ENCODE data around the gene GBP5.
"Not testable (repeated sequence)": the region's sequence is repeated elsewhere in the genome, so short reads cannot be mapped to it uniquely, and the experiment has no call there.

The GBP5 gene

DNA sequence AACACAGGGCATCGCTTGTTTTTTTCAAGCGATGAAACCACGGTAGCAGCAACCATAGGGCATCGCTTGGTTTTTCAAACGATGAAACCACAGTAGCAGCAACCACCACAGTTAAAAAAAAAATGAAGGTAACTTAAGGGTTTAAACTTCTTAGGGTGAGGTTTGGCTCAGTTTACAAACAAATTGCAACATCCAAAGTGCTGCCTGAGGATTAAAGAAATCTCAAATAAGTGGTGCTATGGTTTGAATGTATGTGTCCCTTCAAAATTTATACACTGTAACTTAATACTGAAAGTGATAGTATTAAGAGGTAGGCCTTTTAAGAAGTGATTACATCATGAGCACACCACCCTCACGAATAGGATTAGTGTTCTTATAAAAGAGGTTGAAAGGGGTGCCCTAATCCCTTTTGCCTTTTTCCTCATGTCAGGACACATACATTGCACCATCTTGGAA, 6.4 kb upstream of the GBP5 start:
- DNase-seq, result no peak

- no peak for DNase-seq
Measured at GRCh38 chr1:89277725-89278124, 5.1 kb upstream of the GBP5 start.

DNA sequence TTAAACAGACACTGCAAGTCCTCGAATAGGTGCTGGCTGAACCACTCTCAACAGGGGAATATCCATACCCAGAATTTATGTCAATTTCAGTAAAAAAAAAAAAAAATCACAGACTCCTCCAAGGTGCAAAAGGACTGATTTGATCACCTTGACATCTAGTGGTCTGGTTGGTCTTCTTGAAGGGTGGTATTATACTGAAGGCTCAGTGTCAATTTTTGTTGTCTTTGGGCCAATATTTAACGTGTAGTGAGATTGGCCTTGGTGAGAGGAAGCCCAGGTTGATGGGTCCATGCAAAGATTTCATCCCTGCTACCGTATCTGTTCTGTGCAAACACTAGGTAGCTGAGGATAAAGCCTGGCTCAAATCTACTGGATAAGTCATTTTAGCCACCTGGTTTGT, 4.0 kb upstream of the GBP5 start:
- no peak for DNase-seq

DNA sequence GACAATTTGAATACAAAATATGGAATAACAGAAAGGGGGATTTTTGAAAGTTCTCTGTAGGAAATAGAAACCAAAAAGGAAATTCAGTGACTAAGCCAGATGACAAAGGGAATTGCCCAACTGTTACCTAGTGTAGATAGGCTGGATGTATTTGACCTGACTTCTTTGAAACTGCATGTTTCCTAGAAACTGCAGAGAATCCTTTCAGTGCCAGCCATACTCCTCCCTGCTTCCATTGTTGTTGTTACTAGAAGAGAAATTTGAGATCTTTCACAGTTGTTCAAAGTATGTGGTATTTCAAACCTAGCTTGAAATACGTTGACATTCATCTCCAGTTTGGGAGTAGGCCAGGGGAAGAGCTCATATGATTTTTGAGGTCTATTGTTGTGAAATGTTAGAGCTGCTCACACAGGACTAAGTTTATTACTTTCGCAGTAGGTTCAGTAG, 1.8 kb upstream of the GBP5 start:
- no peak for DNase-seq

DNA sequence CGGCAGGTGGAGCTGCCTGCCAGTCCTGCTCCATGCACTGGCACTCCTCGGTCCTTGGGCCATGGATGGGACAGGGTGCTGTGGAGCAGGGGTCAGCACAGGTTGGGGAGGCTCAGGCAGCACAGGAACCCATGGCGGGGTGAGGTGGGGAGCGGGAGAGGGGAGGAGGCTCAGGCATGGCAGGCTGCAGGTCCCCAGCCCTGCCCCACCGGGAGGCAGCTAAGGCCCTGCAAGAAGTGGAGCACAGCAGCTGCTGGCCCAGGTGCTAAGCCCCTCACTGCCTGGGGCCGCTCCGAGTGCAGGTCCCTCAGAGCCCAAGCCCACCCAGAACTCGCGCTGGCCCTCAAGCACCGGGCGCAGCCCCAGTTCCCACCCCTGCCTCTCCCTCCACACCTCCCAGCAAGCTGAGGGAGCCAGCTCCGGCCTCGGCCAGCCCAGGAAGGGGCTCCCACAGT, 691 bp upstream of the GBP5 start:
- DNase-seq, result no peak

DNA sequence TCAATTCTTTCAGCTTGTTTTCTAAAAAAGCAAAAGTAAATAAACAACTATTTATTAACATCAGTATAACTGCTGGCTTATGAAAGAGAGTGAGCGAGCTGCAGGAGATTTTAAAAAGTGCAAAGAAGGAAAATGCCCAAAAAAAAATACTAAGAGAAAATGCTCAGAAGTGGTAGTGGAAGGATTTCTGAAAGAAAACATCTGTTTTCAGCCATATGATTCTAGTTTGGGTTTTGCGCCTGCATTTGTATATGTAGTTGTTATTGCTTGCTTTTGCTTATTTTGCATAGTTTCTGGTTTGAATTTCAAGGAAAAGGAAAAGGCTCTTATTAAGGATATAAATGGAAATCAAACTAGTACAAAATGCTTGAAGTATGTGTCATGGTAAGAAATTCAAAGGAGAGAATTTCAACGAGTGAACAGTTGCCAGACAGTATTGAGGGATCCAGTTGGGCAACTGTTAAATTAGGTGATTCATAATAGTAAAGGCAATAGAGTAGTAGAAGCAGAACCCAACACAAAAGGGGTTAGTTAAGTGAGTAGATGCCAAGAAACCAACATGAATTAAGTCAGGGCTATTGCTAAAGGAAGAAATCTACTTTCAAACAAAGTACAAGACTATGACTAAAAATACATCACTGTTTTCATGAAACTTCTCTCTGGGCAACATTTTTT, 1.2 kb downstream of the GBP5 start:
- no peak for DNase-seq

DNA sequence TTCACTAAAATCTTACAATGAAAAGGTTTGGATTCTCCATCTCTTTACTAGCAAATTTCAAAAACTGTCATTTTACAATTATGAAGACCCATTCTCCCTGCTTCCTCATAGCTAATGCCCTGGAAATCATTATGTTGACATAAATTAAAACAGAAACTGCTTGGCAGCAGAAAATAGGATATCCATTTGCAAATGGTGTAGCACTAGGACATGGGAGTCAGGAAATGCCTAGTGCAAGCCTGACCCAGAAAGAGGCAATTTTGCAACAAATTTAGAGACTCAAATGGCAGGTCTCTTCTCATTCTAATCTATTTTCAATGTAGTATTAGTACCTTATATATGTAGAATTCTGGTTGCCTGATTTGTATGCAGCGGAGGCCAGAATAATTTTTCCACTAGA, 2.2 kb downstream of the GBP5 start:
- DNase-seq, result no peak

DNA sequence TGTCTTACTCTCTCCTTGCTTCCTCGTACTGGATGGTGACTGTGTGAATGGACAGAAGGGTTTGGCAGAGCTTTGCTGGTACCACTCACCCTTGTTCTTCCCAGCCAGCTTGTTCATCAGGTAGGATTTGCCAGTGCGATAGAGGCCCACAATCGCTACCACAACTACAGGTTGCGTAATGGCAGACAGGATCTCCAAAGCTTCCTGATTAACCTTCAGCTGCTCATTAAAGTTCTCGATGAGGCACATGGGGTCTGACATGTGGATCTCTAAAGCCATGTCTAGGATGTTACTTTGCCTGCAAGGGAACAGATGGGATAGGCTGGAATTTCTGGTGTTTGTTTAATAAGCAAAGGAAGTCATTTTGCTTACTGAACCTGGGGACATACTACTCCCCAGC, 3.4 kb downstream of the GBP5 start:
- no peak for DNase-seq

GRCh38 chr1:89262643-89263042, 10.0 kb downstream of the GBP5 start:
- no peak for DNase-seq

DNA sequence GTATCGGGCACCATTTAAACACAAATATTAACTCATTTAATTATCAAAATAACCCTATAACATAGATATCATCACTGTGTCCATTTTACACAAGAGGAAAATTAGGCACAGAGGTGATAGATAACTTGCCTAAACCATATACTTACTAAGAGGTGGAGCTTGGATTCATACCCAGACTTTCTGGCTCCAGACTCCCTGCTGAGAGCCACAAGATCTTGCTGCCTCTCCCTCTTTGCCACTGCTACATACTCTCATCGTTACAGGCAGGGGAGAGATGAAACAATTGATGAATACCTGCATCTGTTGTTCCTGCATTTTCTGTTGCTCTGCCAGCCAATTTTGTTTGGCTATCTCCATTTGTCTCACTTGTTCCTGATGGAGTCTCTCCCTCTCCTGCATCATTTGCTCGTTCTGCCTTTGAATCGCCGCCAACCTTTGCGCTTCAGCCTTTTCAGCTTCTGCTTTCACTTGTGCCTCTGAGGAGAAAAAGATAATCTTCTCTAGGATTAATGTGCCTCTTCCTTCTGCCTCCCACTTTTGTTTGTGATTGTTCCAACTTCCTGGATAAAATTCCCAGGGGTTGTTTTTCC, 10.6 kb downstream of the GBP5 start:
- no peak for DNase-seq

DNA sequence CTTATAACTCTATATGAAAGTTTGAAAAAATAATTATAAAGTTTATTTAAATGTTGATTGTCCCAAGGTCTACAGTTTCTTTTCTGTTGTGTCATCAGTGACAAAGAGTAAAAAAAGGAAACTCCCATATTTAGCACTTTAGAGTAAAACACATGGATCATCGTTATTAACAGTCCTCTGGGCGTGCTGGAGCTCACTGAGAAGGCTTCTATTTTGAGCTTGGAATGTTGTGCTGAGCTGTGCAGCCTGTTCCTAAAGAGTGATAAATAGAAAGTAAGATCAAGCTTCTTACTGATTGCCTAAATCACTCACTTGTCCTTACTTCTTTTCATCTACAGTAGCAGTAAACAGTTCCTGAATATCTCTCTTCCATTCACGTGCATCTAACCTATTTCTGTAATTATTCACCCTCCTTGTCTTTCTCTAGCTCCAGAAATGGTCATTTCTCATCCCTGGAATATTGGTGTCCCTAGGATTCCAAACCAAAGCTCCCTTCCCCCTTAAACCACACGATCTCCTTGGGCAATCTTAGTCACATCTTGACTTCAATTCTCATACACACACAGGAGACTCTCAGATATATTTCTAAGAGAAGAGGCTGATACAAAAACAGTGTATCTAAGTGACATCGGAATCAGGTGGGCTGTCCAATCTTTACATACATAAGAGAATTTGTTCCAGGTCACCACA, 11.9 kb downstream of the GBP5 start:
- DNase-seq, result no peak

DNA sequence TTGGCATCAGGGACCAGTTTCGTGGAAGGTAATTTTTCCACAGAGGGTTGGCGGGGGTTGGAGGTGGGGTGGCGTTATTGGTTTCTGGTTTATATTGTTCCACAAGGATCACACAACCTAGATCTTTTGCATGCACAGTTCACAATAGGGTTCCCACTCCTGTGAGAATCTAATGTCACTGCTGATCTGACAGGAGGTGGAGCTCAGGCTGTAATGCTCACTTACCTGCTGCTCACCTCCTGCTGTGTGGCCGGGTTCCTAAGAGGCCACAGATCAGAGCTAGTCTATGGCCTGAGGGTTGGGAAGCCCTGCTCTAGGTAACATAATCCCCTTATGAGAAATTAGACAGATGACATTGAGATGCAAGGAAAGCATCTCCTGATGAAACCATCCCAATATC, 12.6 kb downstream of the GBP5 start:
- no peak for DNase-seq

GRCh38 chr1:89259283-89259971, 13.2 kb downstream of the GBP5 start:
- DNase-seq, result no peak

- no peak for DNase-seq
Measured at GRCh38 chr1:89257041-89257440, 15.6 kb downstream of the GBP5 start.

DNA sequence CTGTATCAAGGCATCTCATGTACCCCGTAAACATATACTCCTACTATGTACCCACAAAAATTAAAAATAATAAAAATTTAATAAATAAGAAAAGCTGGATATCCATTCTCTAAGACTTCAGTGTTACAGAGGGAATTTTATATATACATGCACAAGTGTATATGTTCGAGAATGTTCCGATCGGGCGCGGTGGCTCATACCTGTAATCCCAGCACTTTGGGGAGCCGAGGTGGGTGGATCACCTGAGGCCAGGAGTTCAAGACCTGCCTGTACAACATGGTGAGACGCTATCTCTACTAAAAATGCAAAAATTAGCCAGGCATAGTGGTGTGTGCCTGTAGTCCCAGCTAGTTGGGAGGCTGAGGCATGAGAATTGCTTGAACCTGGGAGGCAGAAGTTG, 17.1 kb downstream of the GBP5 start:
- not testable (repeated sequence) for DNase-seq

GRCh38 chr1:89254658-89255287, 17.9 kb downstream of the GBP5 start:
- DNase-seq, result no peak

DNA sequence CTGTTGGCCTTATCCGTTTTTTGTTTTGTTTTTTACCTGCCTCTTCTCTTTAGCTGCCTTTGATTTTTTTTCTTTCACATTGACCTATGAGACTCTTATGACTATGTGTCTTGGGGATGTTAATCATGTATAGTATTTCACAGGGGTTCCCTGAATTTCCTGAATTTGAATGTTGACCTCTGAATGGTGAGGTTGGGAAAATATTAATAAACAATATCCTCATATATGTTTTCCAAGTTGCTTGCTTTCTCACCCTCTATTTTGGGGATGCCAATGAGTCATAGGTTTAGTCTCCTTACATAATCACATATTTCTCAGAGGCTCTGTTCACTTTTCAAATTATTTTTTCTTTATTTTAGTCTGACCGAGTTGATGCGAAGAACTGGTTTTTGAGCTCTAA, 29.6 kb downstream of the GBP5 start:
- DNase-seq, result no peak

Measured in right forelimb (tissue), 1 donor.